Fibroblast of skin of left quadriceps (primary cell): ENCODE data around the gene PHF12.

Experiments used
- DNase-seq, 2 experiments: peaks; one replicate each; pipeline ENCODE4 v3.0.0-alpha.2; 2013; ENCODE audit warnings: low read depth in 2 of 2

The PHF12 gene

GRCh38 chr17:28975646-28976045 lies 24.3 kb upstream of the PHF12 start:
- no peak for DNase-seq

DNA sequence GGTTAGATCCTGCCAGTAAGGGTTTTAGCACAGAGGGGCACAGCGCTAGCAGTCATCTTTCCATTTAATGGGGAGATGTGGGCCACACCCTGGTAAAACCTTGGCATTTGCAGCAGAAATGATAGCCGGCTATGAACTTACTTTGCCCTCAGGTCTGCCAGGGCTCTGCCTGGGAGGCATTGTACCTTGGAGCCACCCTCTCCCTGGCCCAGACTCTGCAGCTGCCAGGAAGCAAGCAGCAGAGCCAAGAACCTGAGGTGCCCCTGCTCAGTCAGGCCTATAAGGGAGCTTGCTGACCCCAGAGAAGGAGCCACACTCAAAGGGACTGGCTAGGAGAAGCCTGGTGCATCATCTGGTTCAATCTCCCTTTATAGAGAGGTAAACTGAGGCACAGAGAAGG lies 23.7 kb upstream of the PHF12 start:
- no peak for DNase-seq

- no peak for DNase-seq
Observed at GRCh38 chr17:28974451-28974850, 23.1 kb upstream of the PHF12 start.

DNA sequence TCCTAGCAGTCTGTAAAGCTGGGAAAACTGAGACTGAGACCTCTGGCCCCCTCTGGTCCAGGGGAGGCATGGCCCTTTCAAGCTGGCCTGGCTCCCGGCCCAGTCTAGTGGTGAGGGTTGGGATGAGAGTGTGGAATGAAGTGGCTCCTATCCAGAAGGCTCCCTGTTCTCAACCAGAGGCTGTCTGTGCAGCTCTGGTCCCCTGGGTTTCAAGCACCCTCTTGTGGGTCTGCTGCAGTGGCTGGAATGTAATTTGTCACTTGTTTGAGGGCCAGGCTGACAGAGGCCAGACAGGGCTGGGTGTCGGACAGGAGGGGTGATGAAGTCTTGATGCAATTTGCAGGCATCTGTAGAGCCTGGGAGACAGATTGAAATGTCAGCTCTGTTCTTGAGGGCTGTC lies 22.1 kb upstream of the PHF12 start:
- no peak for DNase-seq

DNA sequence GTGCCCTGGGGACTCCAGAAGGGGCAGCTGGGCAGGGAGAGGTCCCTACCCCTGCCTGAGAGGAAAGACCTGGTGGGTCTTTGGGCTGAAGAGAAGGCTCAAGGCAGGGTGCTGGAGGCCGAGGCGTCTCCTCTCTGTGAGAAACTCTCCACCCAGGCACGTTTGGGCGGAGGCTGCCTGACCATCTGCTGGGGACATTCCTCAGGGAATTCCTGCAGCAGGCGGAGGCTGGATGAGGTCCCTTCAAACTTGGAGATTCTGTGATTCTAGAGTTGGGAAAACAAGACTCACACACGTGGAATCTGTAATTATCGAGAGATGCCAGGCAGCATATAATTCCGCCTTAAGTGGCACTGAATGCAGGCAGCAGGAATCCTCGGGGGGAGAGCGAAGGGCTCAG lies 21.1 kb upstream of the PHF12 start:
- no peak for DNase-seq

GRCh38 chr17:28970879-28971278 lies 19.6 kb upstream of the PHF12 start:
- no peak for DNase-seq

- no peak for DNase-seq
Observed at GRCh38 chr17:28969706-28970393, 18.5 kb upstream of the PHF12 start.

DNA sequence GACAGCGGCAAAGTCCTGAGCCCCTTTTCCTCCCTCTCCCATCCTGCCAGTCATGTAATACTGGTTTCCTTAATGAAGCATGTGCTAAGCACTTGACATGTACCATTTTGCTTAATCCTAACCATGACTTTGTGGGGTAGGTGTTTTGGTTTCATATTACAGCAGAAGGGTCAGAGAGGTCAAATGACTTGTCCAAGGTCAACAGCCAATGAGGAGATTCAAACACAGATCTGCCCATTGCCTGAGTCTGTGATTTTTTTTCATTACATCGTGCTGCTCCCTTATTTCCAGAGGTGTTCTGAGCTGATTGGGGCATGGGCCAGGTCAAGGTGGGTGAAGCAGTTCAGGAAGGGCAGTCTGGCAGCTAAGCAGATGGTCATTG lies 17.6 kb upstream of the PHF12 start:
- DNase-seq, result no peak

- no peak for DNase-seq
Observed at GRCh38 chr17:28968231-28968913, 17.1 kb upstream of the PHF12 start.

DNA sequence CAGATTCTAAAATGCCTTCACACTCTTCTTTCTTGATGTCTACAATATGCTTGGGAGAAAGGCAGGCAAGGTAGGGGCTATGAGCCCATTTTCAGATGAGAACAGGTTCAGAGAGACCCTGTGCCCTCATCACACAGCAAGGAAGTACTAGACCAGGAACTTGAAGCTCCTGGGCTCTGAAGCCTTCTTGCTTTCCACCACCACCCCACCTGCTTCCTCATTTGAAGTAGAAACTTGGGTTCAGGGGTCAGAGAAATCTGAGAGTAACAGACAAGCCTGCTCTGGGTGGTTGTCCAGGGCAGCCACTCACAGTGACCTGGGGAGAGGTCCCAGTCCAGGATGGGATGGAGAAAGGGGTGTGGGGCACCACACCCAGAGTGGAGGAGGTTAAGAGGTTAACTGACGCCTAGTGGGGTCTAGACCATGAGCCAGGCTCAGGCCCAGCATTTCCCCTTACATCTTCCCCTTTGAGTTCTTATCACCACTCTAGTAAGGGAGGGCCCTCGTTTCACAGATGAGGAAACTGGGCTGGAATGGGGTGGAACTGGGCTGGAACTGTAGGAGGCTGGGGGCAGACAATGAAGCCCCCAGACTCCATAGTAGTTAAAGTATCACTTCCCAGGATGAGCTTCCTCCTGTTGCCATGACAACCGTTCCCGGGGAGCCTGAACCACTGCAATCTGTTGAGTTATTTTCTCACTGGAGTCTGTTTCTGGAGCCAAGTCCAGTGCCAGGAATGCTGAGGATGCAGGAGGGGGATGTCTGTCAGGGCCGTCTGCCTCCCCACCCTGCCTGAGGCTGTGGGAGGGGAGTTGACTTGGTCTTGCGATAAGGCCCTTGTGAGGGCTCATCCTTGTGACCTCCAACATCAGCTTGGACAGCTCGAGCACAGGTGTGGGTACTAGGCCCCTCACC lies 16.2 kb upstream of the PHF12 start:
- no peak for DNase-seq

DNA sequence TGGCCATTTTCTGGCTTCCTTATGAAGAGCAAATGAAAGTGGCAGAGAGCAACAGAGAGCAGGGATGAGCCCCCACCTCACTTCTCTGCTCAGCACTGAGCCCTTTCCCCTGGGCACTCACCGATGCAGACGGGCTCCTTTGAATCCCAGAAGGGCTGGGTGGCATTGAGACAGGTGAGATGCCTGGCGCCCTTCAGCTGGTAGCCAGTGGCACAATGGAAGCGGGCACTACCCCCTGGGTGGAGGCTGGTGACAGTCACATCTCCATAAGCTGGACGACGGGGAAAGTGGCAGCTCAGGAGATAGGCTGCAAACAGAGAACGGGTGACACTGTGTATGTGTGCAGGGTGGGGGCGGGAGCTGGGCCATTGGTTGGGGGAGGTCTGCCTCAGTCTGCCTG lies 12.5 kb upstream of the PHF12 start:
- DNase-seq, result no peak

DNA sequence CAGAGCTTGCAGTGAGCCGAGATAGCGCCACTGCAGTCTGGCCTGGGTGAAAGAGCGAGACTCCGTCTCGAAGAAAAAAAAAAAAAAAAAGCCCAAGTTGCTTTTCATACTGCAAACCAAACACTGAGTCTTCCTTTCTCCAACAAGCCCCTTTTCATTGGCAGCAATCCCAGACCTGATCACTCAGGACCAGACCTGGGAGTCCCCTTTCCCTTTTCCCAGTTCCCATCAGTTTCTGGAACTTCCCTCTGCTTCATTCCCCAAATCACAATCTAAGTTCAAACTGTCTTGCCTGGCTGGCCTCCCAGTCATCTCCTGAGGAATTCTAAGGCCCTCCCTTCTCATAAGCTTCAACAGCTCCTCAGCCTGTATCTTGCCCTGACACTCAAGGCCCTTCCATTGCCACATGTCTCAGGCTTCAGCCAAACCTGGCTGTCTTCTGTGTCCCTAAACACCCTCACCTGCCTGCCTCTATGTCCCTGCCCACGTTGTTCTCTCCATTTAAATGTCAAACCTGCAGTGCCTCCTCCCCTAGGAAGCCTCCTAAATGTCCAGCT lies 11.8 kb upstream of the PHF12 start:
- DNase-seq, result no peak

GRCh38 chr17:28961391-28961790 lies 10.1 kb upstream of the PHF12 start:
- DNase-seq, result no peak

DNA sequence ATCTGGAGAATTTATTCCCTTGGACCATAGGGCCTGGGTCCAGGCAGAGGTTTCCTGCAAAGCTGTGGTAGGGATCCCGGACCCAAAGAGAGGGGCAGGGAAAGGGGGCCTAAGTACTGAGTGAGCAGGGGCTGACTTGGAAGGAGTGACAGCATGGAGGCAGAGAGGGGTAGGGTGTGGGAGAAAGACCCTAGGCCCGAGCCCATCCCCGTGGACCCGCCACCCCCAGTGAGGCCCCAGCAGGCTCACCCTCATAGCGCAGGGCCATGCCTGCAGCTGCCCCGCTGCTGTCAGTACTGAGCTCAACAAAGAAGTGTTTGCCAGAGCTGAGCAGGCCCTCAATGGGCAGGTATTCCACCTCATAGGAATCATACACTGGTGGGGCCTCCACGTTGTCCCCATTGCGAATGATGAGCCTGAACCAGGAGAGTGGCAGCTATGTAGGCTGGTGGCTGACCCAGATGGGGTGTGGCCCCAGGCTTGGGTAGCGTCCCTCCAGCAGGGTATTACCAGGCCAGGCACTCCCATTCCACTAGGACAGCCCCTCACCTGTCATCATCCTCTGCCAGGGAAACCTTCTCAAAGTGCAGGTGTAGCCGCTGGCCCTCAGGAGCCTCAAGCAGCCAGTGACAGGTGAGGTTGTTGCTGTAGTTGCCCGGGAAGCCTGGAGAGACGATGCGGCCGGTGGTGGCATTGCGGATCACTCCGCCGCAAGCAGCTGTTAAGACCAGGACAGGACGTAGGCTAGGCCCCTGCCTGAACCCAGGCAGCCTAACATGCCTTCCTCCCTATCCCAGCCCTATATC lies 9.1 kb upstream of the PHF12 start:
- no peak for DNase-seq

GRCh38 chr17:28959471-28959871 lies 8.2 kb upstream of the PHF12 start:
- no peak for DNase-seq

DNA sequence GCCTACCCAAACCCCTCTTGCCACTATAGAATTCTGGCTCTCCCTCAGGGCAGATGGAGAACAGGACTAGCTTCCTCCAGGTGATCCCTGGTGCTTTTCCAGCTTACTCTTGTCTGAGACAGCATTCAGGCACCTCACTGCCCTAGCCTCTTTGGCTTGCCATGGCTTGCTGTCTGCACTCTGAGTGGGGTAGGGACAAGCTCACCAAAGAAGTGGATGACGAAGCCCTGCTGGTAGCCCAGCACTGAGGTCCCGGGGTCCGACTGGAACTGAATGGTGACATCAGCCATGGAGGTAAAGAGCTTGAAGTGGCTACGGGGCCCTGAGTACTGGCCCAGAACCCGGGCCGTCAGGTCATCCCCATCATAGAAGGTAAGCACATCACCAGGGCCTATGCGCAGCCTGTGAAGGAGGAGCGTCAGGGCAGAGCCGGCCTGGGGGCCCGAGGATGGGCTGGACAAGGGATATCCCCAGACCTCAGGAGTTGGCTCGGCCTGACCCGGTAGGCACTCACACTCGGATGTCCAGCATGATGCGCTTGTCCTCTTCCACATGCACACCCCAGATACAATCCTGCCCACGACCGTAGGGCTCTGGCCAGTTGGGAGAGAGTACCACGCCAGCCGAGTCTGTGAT lies 7.6 kb upstream of the PHF12 start:
- no peak for DNase-seq

GRCh38 chr17:28957992-28958355 lies 6.7 kb upstream of the PHF12 start:
- DNase-seq, result no peak

DNA sequence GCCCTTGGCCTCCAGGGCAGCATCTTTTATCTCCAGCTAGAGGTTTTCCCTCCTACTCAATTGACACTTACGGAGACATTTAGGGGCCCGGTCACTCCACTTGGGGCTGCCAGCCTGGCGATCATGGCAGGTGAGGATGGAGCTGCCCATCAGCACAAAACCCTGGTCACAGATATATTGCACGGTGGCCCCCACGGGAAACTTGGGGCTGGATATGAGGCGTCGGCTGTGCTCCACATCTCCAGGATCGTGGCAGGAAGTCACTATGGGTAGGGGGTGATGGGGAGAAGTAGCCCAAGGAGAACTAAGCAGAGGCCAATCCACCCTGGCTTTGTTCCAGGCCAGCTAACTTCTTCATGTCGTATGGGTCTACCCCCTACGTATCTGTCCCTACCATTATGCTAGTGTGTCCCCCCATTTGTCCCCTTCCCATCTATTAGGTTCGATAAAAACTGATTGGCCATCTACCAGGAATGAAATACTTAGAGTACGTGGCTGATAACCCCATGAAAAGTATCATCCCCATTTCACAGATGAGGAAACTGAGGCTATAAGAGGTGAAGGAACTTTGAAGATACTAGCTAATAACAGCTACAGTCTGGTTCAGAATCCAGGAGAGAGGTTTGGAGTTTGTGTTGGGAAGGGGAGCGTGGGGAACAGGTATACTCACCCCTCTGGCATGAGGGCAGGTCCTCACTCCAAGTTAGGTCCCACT lies 6.1 kb upstream of the PHF12 start:
- DNase-seq, result no peak

DNA sequence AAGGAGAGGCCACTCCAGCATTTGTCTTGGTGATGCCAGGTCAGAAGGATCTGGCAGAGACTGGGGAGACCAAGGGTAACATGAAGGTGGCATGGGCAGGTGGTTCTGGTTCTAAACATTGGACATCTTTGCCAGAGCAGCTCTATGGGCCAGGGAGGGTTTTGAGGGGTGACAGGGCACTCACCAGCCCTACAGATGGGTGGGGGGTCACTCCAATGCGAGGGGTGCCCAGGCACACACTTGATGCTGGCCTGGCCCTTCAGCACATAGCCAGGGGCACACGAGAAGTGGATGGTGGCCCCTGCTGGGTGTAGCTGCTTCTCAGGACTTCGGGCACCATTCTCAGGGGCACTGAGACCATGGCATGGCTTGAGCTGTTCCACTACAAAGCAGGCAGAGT lies 5.5 kb upstream of the PHF12 start:
- DNase-seq, result no peak

DNA sequence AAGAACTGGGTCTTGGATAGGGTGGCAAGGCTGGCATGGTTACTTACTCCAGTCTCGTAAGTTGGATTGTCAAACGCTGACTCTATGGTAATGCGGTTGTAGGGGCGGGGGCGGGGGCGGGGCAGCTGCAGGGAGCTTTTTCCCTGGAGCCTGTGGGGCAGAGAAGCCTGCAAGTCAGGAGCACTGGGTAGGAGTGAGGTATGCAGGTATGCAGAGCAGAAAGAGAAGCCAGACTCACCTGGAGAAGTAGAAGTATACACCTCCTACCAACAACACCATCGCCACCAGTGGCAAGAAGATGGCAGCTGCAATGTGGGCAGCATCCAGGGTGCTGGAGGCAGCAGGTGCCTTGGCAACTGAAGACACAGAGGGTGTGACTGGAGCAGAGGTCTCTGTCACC lies 4.8 kb upstream of the PHF12 start:
- no peak for DNase-seq

DNA sequence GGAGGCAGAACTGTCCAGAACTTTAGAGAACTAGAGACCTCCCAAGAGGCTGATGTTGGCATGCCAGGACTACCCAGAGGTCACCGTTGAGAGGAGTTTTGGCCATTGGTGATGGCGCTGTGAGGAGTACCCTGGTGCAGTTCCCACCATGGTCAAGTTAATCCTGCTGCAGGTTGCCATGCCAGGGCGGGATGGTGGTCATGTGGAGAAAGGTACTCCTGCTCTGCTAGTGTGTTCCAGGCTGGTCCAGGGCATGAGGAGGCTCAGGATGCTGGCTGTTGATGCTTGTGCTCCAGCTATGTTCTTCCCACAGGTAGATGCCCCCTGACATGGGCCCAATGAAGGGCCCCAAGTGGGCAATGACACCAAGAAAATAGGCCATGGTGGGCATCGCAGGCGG lies 4.1 kb upstream of the PHF12 start:
- no peak for DNase-seq
